SW480 (cell line): ENCODE measurements around the gene FAM53B.
"Not testable (repeated sequence)": the region's sequence is repeated elsewhere in the genome, so short reads cannot be mapped to it uniquely, and the experiment has no call there.

Experiments
- DNase-seq: peaks from one replicate; pipeline ENCODE4 v3.0.0-alpha.2; 2016; ENCODE audit warnings: low spot score

Gene FAM53B

GRCh38 chr10:124628676-124629021 is 115.5 kb downstream of the FAM53B start:
- DNase-seq: no peak

GRCh38 chr10:124627866-124628675 is 116.1 kb downstream of the FAM53B start:
- DNase-seq: no peak

- peak; percentile 93 for DNase-seq
Measured at GRCh38 chr10:124626759-124627380, 117.3 kb downstream of the FAM53B start.

- no peak for DNase-seq
Measured at GRCh38 chr10:124625831-124626238, 118.3 kb downstream of the FAM53B start.

GRCh38 chr10:124624895-124625294 is 119.3 kb downstream of the FAM53B start:
- peak; percentile 45 for DNase-seq

- no peak for DNase-seq
Measured at GRCh38 chr10:124624466-124624865, 119.7 kb downstream of the FAM53B start.

GRCh38 chr10:124624006-124624405 is 120.2 kb downstream of the FAM53B start:
- DNase-seq: no peak

GRCh38 chr10:124622866-124623536 is 121.2 kb downstream of the FAM53B start:
- no peak for DNase-seq

- DNase-seq: no peak
Measured at GRCh38 chr10:124622158-124622557, 122.0 kb downstream of the FAM53B start.

- no peak for DNase-seq
Measured at GRCh38 chr10:124621637-124622036, 122.5 kb downstream of the FAM53B start.

GRCh38 chr10:124619802-124620490 is 124.2 kb downstream of the FAM53B start:
- no peak for DNase-seq

GRCh38 chr10:124619195-124619594 is 125.0 kb downstream of the FAM53B start:
- peak; percentile 60 for DNase-seq

- DNase-seq: no peak
Measured at GRCh38 chr10:124618470-124619073, 125.6 kb downstream of the FAM53B start.

- no peak for DNase-seq
Measured at GRCh38 chr10:124616836-124617130, 127.4 kb downstream of the FAM53B start.

GRCh38 chr10:124616040-124616835 is 127.9 kb downstream of the FAM53B start:
- DNase-seq: no peak

GRCh38 chr10:124615259-124615658 is 128.9 kb downstream of the FAM53B start:
- DNase-seq: no peak

GRCh38 chr10:124614003-124614659 is 130.0 kb downstream of the FAM53B start:
- no peak for DNase-seq

- DNase-seq: peak; percentile 56
Measured at GRCh38 chr10:124612611-124613498, 131.3 kb downstream of the FAM53B start.

- no peak for DNase-seq
Measured at GRCh38 chr10:124611738-124612137, 132.4 kb downstream of the FAM53B start.

- DNase-seq: not testable (repeated sequence)
Measured at GRCh38 chr10:124610851-124611250, 133.3 kb downstream of the FAM53B start.
